HG02610 (cell line): ENCODE data around the gene RIOK3.
"Not testable (repeated sequence)": the region's sequence is repeated elsewhere in the genome, so short reads cannot be mapped to it uniquely, and the experiment has no call there.

Experiments used
- ATAC-seq: cut with Tn5 transposase; IDR thresholded peaks from one replicate; pipeline ENCODE4 v1.9.1; 2021; ENCODE audit warnings: mild to moderate bottlenecking, moderate library complexity; ENCODE audit not compliant: unreplicated experiment

The RIOK3 gene, protein sequence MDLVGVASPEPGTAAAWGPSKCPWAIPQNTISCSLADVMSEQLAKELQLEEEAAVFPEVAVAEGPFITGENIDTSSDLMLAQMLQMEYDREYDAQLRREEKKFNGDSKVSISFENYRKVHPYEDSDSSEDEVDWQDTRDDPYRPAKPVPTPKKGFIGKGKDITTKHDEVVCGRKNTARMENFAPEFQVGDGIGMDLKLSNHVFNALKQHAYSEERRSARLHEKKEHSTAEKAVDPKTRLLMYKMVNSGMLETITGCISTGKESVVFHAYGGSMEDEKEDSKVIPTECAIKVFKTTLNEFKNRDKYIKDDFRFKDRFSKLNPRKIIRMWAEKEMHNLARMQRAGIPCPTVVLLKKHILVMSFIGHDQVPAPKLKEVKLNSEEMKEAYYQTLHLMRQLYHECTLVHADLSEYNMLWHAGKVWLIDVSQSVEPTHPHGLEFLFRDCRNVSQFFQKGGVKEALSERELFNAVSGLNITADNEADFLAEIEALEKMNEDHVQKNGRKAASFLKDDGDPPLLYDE

GRCh38 chr18:23452728-23453679 is at the start of gene RIOK3:
Gene RIOK3, plus strand, starts transcription at chr18:23453287. Its CDS starts 153 bp downstream, at chr18:23453440.
- ATAC-seq = peak; percentile 98

GRCh38 chr18:23403310-23403709 is 49.8 kb upstream of the RIOK3 start:
- ATAC-seq = no peak

- ATAC-seq = no peak
Observed at GRCh38 chr18:23405636-23406035, 47.5 kb upstream of the RIOK3 start.

GRCh38 chr18:23406271-23406787 is 46.8 kb upstream of the RIOK3 start:
- ATAC-seq = no peak

GRCh38 chr18:23412351-23412964 is 40.6 kb upstream of the RIOK3 start:
- no peak for ATAC-seq

DNA sequence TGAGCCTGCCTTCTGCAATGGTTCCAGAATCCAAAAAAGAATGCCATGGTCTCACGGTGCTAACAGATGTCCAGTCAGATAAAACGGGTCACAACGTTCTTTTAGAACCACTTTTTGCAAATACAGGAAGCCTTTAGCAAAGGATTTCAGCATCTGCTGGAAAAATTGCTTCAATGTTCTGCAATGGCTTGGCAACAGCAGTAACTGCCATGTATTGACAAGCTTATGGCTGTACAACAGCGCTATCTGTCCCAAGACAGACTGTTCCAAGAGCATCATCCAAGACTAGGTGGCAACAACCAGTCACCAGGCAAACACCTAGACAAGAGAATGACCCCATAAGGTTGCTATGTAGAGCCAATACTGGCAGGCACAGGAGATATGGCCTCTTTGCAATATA is 37.6 kb upstream of the RIOK3 start:
- ATAC-seq = no peak

DNA sequence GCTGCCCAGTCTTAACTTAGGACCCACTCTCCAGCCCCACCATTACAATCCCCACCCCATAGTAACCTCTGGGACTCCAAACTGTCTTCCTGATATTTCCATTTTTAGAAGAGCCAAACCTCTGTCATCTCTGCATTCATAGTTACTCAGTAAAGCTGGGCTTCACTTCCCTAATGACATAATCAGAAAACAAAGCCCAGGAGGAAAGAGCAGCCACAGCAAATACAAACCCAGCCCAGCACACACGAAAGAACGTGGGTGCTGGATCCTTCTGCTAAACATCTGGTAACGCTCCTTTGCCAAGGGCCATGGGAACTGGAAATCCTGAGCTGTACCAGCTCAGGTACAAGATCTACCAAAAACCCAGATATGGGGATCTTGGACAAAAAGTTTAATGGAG is 36.8 kb upstream of the RIOK3 start:
- ATAC-seq = no peak

GRCh38 chr18:23421277-23421676 is 31.8 kb upstream of the RIOK3 start:
- ATAC-seq = no peak

DNA sequence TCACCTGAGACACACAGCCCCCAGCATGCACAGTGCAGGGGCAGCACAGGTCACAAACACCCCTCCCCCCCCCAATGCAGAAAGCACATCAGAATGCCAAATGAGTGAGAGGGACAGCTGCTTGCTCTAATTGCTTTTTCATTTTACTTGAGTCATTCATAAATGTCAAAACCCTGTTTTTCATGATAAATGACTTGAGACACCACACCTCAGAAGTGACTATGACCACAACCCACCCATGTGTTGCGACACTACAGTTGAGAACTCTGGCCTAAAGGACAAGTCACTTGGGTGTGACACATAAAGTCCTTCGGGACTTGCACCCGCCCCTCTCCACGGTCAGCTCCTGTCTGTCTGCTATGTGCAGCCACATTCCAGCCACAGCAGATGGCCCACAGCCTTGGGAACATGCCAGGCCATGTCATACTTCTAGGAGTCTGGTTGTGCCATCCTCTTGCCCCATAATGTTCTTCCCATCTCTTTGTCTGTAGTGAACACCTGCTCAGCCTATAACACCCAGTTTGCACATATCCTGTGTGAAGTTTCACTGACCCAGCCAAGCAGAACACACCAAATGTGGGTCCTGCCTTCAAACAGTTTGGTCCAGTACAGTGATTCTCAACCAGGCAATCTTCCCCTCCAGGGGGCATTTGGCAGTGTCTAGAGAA is 30.2 kb upstream of the RIOK3 start:
- peak; percentile 90 for ATAC-seq

DNA sequence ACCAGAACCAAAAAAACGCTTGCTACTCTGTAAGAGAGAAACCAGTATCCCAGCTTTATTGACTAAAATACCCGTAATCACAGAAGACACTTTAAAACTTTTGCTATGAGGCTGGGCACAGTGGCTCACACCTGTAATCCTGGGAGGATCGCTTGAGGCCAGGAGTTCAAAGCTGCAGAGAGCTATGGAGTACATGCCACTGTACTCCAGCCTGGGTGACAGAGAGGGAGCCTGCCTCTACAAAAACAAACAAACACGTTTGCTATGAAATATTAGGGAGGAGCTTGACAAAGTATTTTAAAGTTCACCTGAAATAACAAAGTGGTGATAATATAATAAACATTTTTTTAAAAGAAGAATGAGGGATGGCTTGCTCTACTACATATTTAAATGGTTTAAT is 28.5 kb upstream of the RIOK3 start:
- ATAC-seq = no peak

- ATAC-seq = no peak
Observed at GRCh38 chr18:23428821-23429220, 24.3 kb upstream of the RIOK3 start.

DNA sequence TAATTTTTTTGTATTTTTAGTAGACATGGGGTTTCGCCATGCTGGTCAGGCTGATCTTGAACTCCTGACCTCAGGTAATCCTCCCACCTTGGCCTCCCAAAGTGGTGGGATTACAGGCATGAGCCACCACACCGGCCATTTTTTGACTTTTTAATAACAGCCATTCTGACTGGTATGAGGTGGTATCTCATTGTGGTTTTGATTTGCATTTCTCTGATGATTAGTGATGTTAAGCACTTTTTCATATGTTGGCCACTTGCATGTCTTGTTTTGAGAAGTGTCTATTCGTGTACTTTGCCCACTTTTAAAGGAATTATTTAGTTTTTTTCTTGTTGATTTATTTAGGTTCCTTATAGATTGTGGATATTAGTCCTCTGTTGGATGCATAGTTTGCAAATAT is 23.5 kb upstream of the RIOK3 start:
- not testable (repeated sequence) for ATAC-seq

DNA sequence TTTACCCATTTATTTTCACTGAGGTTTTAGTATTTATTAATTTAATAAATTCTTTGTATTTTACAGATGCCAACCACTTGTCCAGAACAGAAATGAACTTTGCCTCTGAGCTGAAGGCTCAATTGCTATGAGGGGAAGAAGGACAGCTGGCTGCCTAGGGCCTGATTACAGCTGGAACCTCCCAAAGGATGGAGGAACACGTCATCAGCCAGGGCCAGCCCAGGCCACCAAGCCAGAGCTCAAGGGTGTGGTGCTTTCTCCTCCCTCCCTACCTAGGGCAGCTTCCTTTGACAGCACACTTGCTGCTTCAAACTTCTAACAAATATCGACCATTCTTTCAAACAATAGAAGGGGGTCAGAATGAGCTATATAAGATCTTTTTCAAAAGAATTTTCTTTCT is 19.7 kb upstream of the RIOK3 start:
- no peak for ATAC-seq

DNA sequence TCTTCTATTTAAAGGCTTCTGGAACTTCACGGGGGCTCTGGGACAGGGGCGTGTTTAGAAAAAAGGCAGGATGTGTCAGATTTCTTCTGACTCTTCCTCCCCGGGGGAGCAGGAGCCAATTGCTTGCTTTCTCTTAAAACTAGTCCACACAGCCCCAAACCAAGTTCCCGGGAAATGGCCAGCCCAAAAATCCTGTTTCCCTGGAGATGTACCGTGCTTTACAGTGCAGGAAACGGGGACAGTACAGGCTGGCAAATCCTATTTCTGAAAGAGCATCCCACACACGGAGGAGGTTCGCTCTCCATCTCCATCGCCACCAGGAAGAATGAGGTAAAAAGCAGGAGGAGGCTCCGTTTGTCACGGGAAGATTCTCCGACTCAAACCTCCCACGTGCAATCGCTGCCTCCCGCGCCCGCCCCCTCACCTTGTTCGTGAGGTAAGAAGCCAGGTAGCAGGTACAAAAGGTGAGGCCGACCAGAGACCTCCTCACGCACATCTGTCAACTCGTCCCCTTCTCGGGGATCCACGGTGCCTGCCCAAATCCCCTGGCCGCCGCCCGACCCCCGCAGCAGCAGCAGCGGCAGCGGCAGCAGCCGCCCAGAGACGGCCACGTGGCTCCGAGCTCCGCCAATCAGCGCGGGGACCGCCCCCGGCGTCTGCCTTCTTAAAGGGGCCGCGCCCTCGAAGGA is 15.6 kb upstream of the RIOK3 start:
- peak; percentile 99 for ATAC-seq

DNA sequence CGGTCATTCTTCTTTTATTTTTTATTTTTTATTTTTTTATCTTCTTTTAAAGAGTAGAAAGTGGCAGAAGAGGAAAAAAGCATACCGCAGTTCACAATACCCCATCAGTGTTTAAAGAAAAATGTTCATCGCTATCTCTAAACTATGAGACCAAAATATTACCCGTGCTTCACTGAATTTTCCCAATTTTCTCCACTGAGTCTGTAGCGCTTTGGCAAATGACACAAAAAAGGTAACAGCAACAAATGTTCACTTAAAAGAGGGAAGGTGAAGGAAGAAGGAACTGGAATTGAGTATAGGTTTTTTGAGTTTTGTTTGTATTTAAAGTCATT is 15.1 kb upstream of the RIOK3 start:
- no peak for ATAC-seq

DNA sequence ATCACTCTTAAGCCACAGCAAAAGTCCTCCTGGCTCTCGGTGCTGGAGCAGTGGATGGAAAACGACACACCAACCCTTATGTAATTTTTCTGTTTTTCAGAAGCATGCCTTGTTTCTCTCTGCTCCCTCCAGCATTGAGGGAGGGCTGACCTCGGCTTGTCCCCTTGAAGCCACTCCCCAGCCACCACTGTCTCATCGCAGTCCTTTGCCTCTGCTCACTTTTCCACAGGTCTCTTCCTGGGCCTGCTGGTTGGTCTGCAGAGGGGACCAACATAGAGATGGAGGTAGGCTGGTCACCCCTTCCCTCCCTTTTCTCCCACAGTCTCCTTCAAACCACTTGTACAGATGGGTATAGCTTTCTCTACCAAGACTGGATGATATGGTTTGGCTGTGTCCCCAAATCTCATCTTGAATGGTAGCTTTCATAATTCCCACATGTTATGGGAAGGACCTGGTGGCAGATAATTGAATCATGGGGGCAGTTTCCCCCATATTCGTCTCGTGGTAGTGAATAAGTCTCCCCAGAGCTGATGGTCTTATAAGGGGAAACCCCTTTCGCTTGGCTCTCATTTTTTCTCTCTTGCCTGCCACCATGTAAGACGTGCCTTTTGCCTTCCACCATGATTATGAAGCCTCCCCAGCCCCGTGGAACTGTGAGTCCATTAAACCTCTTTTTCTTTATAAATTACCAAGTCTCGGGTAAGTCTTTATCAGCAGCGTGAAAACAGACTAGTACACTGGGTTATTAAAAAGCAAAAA is 14.3 kb upstream of the RIOK3 start:
- no peak for ATAC-seq

DNA sequence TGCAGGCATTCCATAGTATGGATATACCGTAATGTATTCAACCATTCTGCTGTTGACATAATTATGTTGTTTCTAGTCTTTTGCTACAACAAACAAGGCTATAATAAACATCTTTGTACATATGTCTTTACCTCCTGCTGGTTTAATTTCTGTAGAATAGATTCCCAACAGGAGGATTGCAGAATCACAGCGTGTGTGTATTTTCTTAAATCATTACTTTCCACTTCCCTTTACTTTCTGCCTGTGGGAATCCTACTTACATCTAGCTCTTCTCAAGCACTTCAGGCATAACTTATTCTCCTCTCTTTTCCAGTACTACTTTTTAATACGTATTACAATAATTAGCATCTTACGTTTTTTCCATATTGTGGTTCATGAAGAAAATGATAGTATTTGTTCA is 13.0 kb upstream of the RIOK3 start:
- ATAC-seq = no peak

- no peak for ATAC-seq
Observed at GRCh38 chr18:23442958-23443357, 10.1 kb upstream of the RIOK3 start.

- no peak for ATAC-seq
Observed at GRCh38 chr18:23448291-23448690, 4.8 kb upstream of the RIOK3 start.
